Fibroblast of lung (primary cell): ENCODE data around the gene TET1. TPM values are rescaled to one million over a fixed set of nuclear protein-coding genes. Genes with fewer than 3 reads are reported as not detected.
"Not testable (repeated sequence)": the region's sequence is repeated elsewhere in the genome, so short reads cannot be mapped to it uniquely, and the experiment has no call there.

ENCODE experiments used
- DNase-seq, 2 donors: peaks; one replicate each; pipeline versions ENCODE4 v3.0.0 to v3.0.0-alpha.2; 2010; ENCODE audit warnings: low read depth in 2 of 2
- H2AFZ ChIP-seq: 2 replicates; pipeline ENCODE4 v1.5.1; 2012; ENCODE audit warnings: low read length, control low read depth, inconsistent platforms
- H3K27ac ChIP-seq: 2 replicates; pipeline ENCODE4 v1.5.1; 2011; ENCODE audit warnings: low read length, control low read depth; ENCODE audit not compliant: insufficient read depth
- H3K27me3 ChIP-seq: 2 replicates; pipeline ENCODE4 v1.5.1; 2011; ENCODE audit warnings: mild to moderate bottlenecking, low read length; ENCODE audit not compliant: control insufficient read depth, insufficient read depth
- H3K36me3 ChIP-seq: 2 replicates; pipeline ENCODE4 v1.5.1; 2011; ENCODE audit warnings: low read length; ENCODE audit not compliant: control insufficient read depth, insufficient read depth
- H3K4me1 ChIP-seq: 2 replicates; pipeline ENCODE4 v1.5.1; 2011; ENCODE audit warnings: low read length; ENCODE audit not compliant: control insufficient read depth, insufficient read depth; ENCODE audit errors: extremely low read depth
- H3K4me2 ChIP-seq: 2 replicates; pipeline ENCODE4 v1.5.1; 2011; ENCODE audit warnings: low read length, control low read depth; ENCODE audit not compliant: insufficient read depth; ENCODE audit errors: extremely low read depth
- H3K4me3 ChIP-seq, 4 experiments: fragments of 200-600 bp in 1 of 4; sonication (generic) in 1 of 4; replicated peaks in 1 of 4; 2 replicates each; pipeline ENCODE4 v1.5.1; 2011 to 2016; ENCODE audit warnings: low read length in 4 of 4, low read depth in 3 of 4, mild to moderate bottlenecking in 3 of 4, control low read depth in 2 of 4, inconsistent platforms in 1 of 4, mixed read lengths in 1 of 4; ENCODE audit not compliant: insufficient read depth in 1 of 4; ENCODE audit errors: control extremely low read depth in 1 of 4
- H3K79me2 ChIP-seq: 2 replicates; pipeline ENCODE4 v1.5.1; 2012; ENCODE audit warnings: mild to moderate bottlenecking, low read length, inconsistent platforms; ENCODE audit not compliant: control insufficient read depth, insufficient read depth
- H3K9ac ChIP-seq: 2 replicates; pipeline ENCODE4 v1.5.1; 2011; ENCODE audit warnings: mild to moderate bottlenecking, low read length, control low read depth; ENCODE audit not compliant: insufficient read depth
- H3K9me3 ChIP-seq: 2 replicates; pipeline ENCODE4 v1.5.1; 2012; ENCODE audit warnings: low read depth, low read length; ENCODE audit not compliant: control insufficient read depth, insufficient read depth
- H4K20me1 ChIP-seq: 2 replicates; pipeline ENCODE4 v1.5.1; 2011; ENCODE audit warnings: low read length; ENCODE audit not compliant: control insufficient read depth, insufficient read depth; ENCODE audit errors: extremely low read depth
- EZH2 ChIP-seq: IDR thresholded peaks from 2 replicates; pipeline ENCODE4 v1.5.1; 2012; ENCODE audit warnings: low read length, control low read depth, mild to moderate bottlenecking; ENCODE audit errors: missing control alignments
- polyA plus RNA-seq, 2 donors: library from polyadenylated mRNA; depleted of rRNA in 1 of 2; stranded (reverse) in 1 of 2; unstranded in 1 of 2; fragments of >200 nt; gene quantifications; 2 replicates each; pipeline ENCODE4 v1.2.1, GENCODE V29; 2011 to 2012; ENCODE audit warnings: missing spikeins in 1 of 2
- total RNA-seq: library from RNA; depleted of rRNA; stranded (reverse); fragments of >200 nt; gene quantifications from 2 replicates; pipeline ENCODE4 v1.2.1, GENCODE V29; 2014
- TF ChIP-seq, protein P1 (sequence below), 2 donors: IDR thresholded peaks in 1 of 2; conservative IDR thresholded peaks in 1 of 2; 1 replicate in 1 of 2; 2 replicates in 1 of 2; pipeline ENCODE4 v1.5.1; 2011 to 2012; ENCODE audit warnings: low read length in 2 of 2, control low read depth in 1 of 2, inconsistent platforms in 1 of 2, low read depth in 1 of 2, mild to moderate bottlenecking in 1 of 2

The TET1 gene
- total and polyA plus RNA-seq, 2 donors (not counting 1 experiment from before 2014, with no cell fraction given), result 3.3 to 4.7 TPM

GRCh38 chr10:68574051-68574450 lies 13.9 kb downstream of the TET1 start:
- DNase-seq, result no peak
- H3K27ac ChIP-seq, result no peak overlapping the region
- H2AFZ ChIP-seq, result no peak overlapping the region
- no peak overlapping the region for H3K4me3 ChIP-seq
- H3K79me2 ChIP-seq, result no peaks in the 10 kb centered on the region
- TF ChIP-seq, protein P1, sequence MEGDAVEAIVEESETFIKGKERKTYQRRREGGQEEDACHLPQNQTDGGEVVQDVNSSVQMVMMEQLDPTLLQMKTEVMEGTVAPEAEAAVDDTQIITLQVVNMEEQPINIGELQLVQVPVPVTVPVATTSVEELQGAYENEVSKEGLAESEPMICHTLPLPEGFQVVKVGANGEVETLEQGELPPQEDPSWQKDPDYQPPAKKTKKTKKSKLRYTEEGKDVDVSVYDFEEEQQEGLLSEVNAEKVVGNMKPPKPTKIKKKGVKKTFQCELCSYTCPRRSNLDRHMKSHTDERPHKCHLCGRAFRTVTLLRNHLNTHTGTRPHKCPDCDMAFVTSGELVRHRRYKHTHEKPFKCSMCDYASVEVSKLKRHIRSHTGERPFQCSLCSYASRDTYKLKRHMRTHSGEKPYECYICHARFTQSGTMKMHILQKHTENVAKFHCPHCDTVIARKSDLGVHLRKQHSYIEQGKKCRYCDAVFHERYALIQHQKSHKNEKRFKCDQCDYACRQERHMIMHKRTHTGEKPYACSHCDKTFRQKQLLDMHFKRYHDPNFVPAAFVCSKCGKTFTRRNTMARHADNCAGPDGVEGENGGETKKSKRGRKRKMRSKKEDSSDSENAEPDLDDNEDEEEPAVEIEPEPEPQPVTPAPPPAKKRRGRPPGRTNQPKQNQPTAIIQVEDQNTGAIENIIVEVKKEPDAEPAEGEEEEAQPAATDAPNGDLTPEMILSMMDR (conservative IDR thresholded peaks at IDR 0.05 in 1 of 2, IDR thresholded peaks at IDR 0.05 in 1 of 2; ENCODE audit: low read depth in 1 of 2, low read length in 2 of 2), result no peak
- no peak for TF ChIP-seq EZH2
- no peak overlapping the region for H3K9ac ChIP-seq
- peaks cover 6% of the 10 kb centered on the region for H3K4me1 ChIP-seq
- H3K27me3 ChIP-seq, result no peaks in the 10 kb centered on the region
- H3K9me3 ChIP-seq, result no peaks in the 10 kb centered on the region
- no peak overlapping the region for H3K4me2 ChIP-seq
- H3K36me3 ChIP-seq, result peaks cover 3% of the 10 kb centered on the region
- no peaks in the 10 kb centered on the region for H4K20me1 ChIP-seq

- Histone ChIP-seq H3K36me3 (peaks cover 3% of the 10 kb centered on the region), H2AFZ (no peak overlapping the region), H3K9ac (no peak overlapping the region), H3K79me2 (no peaks in the 10 kb centered on the region), H3K27me3 (no peaks in the 10 kb centered on the region), H4K20me1 (no peaks in the 10 kb centered on the region), H3K27ac (no peak overlapping the region), H3K9me3 (no peaks in the 10 kb centered on the region), H3K4me3 (no peak overlapping the region), H3K4me1 (peaks cover 6% of the 10 kb centered on the region), H3K4me2 (no peak overlapping the region)
- no peak for TF ChIP-seq EZH2
- TF ChIP-seq, protein P1 (conservative IDR thresholded peaks at IDR 0.05 in 1 of 2, IDR thresholded peaks at IDR 0.05 in 1 of 2; ENCODE audit: low read depth in 1 of 2, low read length in 2 of 2), result no peak
- DNase-seq, result no peak
Observed at GRCh38 chr10:68576118-68576517, 16.0 kb downstream of the TET1 start.

GRCh38 chr10:68578974-68579373 lies 18.8 kb downstream of the TET1 start:
- peak; percentile 14 to 66 for DNase-seq
- no peak overlapping the region for H3K4me2 ChIP-seq
- no peaks in the 10 kb centered on the region for H3K4me1 ChIP-seq
- no peaks in the 10 kb centered on the region for H3K79me2 ChIP-seq
- no peaks in the 10 kb centered on the region for H4K20me1 ChIP-seq
- H3K4me3 ChIP-seq, result no peak overlapping the region
- H3K9ac ChIP-seq, result no peak overlapping the region
- no peaks in the 10 kb centered on the region for H3K36me3 ChIP-seq
- TF ChIP-seq EZH2, result no peak
- TF ChIP-seq, protein P1 (conservative IDR thresholded peaks at IDR 0.05 in 1 of 2, IDR thresholded peaks at IDR 0.05 in 1 of 2; ENCODE audit: low read depth in 1 of 2, low read length in 2 of 2), result no peak
- H3K27ac ChIP-seq, result no peak overlapping the region
- H2AFZ ChIP-seq, result no peak overlapping the region
- H3K27me3 ChIP-seq, result no peaks in the 10 kb centered on the region
- no peaks in the 10 kb centered on the region for H3K9me3 ChIP-seq

- not testable (repeated sequence) for H3K79me2 ChIP-seq, H2AFZ ChIP-seq, H3K9ac ChIP-seq, H3K27me3 ChIP-seq, H3K4me3 ChIP-seq, H3K27ac ChIP-seq, H3K4me1 ChIP-seq, DNase-seq, H3K36me3 ChIP-seq, H3K4me2 ChIP-seq, H4K20me1 ChIP-seq, H3K9me3 ChIP-seq
Observed at GRCh38 chr10:68584187-68584586, 24.1 kb downstream of the TET1 start.
